GM21529 (cell line): ENCODE results near the gene ADCY9.
"Not testable (repeated sequence)": the region's sequence is repeated elsewhere in the genome, so short reads cannot be mapped to it uniquely, and the experiment has no call there.

Experiments
- ATAC-seq: cut with Tn5 transposase; IDR thresholded peaks from one replicate; pipeline ENCODE4 v1.9.1; 2021; ENCODE audit not compliant: unreplicated experiment

The ADCY9 gene

GRCh38 chr16:4116325-4117249 is at the start of gene ADCY9:
TSS of gene ADCY9 (minus strand) at chr16:4116442. CDS start at chr16:4115442, 1,000 bp downstream.
- peak; percentile 63 for ATAC-seq

DNA sequence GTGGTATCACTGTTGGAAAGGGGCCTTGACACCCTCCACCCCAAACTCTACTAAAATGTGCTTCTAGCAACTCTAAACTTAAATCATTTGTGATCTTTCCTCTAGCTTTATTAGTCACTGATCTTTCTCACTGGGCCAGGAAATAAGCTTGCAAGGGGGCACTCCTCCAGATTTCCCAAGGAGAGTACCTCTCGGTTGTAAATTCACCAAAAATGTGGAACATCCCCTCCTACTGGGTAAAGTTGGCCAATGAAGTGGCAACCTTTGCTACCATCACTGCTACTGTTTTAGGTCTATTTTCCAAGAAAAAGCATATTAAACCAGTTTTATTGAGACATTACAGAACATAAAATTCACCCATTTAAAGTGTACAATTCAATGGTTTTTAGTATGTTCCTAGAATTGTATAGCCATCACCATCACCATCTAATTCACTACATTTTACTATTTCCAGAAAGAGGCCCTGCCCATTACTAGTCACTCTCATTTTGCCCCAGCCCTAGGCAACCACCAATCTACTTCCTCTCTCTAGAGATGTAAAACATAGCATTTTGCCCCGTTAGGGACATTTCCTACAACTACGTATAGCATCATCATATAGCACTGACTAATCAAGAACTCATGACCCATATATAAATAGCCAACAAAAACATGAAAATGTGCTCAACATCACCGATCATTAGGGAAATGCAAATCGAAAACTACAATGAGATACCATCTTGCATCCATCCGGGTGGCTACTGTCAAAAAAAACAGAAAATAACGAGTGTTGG is 44.6 kb upstream of the ADCY9 start:
- ATAC-seq = no peak

GRCh38 chr16:4159726-4160125 is 43.5 kb upstream of the ADCY9 start:
- no peak for ATAC-seq

- ATAC-seq = no peak
Measured at GRCh38 chr16:4158143-4159093, 42.2 kb upstream of the ADCY9 start.

DNA sequence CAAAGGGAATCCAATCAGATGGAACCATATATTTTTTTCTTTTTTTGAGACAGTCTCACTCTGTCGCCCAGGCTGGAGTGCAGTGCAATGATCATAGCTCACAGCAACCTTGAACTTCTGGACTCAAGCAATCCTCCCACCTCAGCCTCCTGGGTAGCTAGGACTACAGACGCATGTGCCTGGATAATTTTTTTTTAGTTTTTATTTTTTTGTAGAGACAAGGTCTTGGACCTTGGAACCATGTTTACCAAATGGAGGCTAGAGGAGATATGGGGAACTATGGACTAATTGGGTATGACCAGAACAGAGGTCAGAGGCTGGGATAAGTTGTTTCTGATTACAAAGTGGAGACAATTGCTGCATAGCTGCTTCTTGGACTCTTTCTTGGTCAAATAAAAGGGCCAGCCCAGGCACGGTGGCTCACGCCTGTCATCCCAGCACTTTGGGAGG is 41.2 kb upstream of the ADCY9 start:
- ATAC-seq = no peak

DNA sequence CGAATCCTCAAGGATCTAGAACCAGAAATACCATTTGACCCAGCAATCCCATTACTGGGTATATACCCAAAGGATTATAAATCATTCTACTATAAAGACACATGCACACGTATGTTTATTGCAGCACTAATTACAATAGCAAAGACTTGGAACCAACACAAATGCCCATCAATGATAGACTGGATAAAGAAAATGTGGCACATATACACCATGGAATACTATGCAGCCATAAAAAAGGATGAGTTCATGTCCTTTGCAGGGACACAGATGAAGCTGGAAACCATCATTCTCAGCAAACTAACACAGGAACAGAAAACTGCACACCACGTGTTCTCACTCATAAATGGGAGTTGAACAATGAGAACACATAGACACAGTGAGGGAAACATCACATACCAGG is 40.3 kb upstream of the ADCY9 start:
- not testable (repeated sequence) for ATAC-seq

DNA sequence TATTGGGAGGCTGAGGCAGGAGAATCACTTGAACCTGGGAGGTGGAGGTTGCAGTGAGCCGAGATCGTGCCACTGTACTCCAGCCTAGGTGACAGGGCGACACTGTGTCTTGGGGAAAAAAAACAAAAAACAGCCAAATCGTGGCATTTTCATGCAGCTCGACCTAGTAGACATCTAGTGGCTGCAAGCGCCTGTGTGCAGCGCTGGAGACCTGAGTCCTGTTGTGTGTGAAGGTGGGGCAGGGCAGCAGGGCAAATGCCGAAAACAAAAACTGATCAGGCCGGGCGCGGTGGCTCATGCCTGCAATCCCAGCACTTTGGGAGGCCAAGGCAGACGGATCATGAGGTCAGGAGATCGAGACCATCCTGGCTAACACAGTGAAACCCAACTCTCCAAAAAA is 37.1 kb upstream of the ADCY9 start:
- ATAC-seq = not testable (repeated sequence)

DNA sequence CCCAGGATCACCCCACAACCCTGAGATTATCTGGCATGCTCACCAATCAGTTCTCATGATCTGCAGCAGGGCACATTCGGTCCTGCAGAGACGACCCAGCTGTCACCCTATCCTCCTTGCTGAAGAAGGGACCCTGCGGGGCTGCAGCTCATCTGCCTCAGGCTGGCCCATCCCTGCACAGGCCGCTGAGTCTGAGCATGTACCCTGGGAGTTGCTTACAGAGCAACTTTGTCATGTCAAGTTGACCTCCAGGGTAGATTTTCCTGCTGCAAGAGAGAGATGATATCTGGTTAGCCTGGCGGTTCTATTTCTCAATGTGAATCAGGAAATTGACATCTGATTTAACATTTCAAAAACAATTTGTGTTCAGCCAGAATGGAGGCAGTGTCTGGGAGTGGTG is 36.0 kb upstream of the ADCY9 start:
- no peak for ATAC-seq

DNA sequence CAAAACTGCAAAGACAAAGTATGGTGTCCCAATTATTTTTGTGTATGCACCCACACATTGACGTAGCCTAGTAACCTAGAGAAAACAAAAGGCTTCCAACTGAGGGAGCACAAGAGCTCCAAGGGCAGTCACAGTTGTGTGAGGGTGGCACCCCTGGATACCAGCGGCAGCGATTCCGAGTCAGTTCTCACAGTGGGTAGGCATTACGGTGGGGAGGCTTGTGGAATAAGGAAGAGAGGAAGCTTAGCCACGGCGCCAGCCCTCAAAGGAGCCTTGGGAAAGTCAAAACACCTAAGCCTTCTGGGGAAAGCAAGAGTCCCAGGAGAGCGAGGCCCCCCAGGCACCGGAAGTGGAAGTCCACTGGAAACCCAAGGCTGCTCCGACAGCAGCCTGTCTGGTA is 31.0 kb upstream of the ADCY9 start:
- no peak for ATAC-seq

GRCh38 chr16:4142268-4142667 is 26.0 kb upstream of the ADCY9 start:
- ATAC-seq = no peak

DNA sequence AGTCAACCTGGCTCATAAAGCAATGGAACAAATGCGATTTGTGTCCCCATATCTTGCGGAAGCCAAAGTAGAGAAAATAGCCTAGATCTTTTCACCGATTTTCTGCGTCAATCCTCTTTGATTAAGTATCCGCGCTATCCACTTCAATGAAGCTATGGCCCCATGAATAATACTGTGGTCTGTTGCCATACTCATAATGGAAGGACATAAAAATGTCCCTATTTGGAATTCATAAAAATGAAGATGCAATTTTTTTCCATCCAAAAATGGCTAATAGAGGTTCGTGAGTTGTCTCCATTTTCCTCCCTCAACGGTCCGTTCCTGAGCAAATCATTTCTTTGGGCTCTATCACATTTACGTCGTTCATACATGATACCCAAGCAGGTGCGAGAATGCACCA is 25.4 kb upstream of the ADCY9 start:
- ATAC-seq = no peak

GRCh38 chr16:4140652-4141051 is 24.4 kb upstream of the ADCY9 start:
- ATAC-seq = no peak

DNA sequence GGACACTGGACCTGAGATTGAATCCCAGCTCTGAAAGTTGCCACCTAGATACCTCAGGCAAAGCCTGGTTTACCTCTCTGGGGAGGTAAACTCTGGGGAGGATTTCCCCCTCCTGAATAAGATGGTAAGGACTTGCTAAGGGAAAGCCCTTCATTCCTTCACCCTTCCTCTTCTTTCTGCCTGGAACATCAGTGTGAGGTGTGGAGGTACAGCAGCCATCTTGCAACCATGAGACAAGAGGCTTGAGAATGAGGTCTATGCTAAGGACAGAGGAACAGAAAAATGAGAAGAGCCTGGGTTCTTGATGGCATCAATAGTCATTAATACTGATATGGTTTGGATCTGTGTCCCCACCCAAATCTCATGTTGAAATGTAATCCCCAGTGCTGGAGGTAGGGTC is 23.7 kb upstream of the ADCY9 start:
- ATAC-seq = no peak

DNA sequence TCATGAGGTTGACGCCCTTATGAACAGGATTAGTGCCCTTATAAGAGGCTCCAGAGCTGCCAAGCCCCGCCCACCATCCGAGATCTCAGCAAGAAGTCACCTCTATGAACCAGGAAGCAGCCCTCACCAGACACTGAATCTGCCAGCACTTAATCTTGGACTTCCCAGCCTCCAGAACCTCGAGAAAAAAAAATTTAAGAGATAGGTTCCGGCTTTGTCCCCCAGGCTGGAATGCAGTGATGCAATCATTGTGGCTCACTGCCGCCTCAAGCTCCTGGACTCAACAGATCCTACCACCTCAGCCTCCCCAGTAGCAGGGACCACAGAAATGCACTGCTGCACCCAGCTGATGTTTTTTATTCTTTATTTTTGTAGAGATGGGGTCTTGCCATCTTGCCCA is 22.5 kb upstream of the ADCY9 start:
- ATAC-seq = no peak

DNA sequence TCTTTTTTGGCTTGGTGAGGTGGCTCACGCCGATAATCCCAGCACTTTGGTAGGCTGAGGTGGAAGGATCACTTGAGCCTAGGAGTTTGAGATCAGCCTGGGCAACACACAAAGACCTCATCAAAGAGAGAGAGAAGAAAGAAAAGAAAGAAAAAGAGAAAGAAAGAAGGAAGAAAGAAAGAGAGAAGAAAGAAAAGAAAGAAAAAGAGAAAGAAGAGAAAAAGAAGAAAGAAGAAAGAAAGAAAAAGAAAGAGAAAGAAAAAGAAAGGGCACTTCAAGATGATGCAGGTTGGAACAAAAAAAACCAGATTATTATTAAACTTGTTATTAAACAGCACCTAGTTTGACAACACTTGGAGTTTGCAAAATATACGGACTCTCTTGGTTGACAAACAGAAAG is 21.2 kb upstream of the ADCY9 start:
- no peak for ATAC-seq

- no peak for ATAC-seq
Measured at GRCh38 chr16:4136229-4136813, 20.1 kb upstream of the ADCY9 start.

DNA sequence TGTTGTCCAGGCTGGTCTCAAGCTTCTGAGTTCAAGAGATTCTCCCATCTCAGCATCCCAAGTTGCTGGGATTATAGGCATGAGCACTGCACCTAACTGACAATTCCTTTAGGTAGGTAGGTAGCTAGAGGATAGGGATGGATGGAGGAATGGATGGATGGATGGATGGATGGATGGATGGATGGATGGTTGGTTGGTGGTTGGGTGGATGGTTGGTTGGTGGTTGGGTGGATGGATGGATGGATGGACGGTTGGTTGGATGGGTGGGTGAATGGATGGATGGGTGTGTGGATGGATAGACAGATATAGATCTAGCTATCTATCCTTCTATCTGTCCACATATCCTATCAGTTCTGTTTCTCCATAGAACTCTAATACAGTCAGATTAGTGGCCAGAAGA is 19.3 kb upstream of the ADCY9 start:
- no peak for ATAC-seq

- ATAC-seq = no peak
Measured at GRCh38 chr16:4133897-4134372, 17.7 kb upstream of the ADCY9 start.

- no peak for ATAC-seq
Measured at GRCh38 chr16:4131621-4132020, 15.4 kb upstream of the ADCY9 start.

- no peak for ATAC-seq
Measured at GRCh38 chr16:4124535-4125294, 8.5 kb upstream of the ADCY9 start.
